Activated T-cell treated with anti-CD3 and anti-CD28 coated beads, Interleukin-2, amount 50 U/mL, for 48 hours (primary cell): Measurements from ENCODE around the gene EFNA1.

ENCODE experiments used
- DNase-seq, 2 experiments: peaks; one replicate each; pipeline ENCODE4 v3.0.0-alpha.2; 2020

Gene EFNA1, protein sequence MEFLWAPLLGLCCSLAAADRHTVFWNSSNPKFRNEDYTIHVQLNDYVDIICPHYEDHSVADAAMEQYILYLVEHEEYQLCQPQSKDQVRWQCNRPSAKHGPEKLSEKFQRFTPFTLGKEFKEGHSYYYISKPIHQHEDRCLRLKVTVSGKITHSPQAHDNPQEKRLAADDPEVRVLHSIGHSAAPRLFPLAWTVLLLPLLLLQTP

DNA sequence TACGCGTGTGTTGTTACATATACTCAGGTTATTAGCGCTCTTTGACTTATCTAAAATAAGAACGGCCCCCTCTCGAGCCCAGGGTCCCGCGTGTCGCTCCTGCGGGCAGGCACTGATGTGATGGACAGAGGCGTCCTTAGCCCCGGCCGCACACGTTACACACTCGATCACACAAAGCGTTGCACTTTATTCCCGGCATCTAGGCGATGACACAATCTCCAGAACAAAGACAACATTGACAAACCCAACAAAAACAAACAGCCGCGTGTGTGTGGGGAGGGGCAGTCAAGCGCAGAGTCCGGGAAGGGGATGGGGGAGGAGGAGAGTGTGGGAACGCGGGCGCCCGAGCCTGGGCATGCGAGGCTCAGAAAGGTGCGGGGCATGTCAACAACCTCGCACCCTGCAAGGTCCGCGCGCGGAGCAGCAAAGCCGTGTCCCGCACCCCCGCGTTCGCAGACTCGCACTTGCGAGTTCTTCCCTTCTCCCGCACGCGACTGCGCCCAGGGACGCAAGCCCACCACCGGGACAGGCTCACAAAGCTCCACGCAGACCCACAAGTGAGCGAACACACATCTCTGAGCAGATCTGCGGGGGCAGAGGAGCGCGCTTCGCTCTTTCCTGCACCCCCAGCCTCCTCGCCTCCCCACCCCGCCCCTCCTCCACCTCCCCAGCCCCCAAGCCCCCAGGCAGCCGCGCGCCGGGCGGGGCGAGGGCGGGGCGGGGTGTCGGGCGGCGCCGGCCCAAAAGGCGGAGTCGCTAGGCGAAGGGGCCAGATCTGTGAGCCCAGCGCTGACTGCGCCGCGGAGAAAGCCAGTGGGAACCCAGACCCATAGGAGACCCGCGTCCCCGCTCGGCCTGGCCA is at the start of gene EFNA1:
EFNA1 (plus strand) TSS at position 772 of the 862 bp plus-strand sequence. CDS start 102 bp downstream, outside the sequence.
- peak; percentile 57 to 64 for DNase-seq

GRCh38 chr1:155078469-155079209 is 49.0 kb upstream of the EFNA1 start, which contains the start of gene EFNA3:
TSS of gene EFNA3 (plus strand) at chr1:155078837. CDS start at chr1:155078942, 105 bp downstream.
- DNase-seq, result peak; percentile 78 to 84

DNA sequence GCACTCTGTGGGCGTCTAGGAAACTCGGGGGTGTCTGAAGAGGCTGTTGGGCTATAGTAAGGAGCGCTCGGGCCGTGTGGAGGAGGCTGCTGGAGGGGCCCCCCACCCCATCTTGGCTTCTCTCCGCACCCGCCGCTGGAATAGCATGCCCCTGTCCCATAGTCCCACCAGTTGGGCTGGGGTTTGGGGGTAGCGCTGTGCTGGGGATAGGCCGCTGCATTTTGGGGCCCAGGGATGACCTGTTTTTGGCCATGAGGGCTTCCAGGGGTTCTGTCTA is 48.5 kb upstream of the EFNA1 start:
- DNase-seq, result peak in 1 of 2 experiments; percentile 42

- peak in 1 of 2 experiments; percentile 43 for DNase-seq
Measured at GRCh38 chr1:155079487-155080311, 48.0 kb upstream of the EFNA1 start.

DNA sequence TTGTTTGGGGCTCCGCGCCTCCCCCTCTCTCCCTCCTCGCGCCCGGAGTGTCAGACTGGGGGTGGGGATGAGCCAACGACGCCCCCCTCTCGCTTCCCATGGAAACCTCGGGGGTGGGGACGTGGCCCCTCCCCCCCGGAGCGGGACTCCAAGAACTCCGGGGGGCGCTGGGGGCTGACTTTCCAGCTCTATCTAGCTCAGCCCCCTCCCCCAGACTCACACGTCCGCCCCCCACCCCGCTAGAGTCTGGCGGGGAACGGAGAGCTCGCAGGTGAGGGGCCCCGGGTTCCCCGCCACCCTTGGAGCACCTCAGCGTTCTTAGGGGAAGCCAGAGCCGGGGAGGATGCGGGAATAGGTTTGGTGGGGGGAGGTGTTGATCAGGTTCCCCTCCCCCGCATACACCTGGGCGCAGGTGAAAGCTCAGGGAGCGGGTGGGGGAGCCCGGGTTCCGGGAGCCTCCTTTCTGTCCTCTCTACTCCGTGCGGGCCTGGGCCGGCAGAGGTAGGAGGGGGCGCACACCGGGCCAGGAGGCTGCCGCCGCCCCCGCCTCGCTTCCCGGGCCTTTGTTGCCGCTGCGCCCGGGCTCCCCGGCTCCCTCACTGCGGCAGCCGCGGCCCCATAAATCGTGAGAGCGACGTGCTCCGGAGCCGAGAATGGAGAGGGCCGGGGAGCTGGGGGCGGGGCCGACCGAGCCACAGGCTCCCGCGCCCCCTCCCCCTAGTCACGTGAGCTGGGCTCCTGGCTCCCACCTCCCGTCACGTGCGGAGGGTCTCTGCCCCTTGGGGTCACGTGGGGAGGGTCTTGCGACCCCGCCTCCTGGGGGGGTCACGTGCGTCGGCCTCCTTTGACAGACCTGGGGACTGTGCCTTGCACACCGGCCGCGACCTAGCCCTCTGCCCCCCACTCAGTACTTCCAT is 47.1 kb upstream of the EFNA1 start:
- DNase-seq, result peak in 1 of 2 experiments; percentile 58

DNA sequence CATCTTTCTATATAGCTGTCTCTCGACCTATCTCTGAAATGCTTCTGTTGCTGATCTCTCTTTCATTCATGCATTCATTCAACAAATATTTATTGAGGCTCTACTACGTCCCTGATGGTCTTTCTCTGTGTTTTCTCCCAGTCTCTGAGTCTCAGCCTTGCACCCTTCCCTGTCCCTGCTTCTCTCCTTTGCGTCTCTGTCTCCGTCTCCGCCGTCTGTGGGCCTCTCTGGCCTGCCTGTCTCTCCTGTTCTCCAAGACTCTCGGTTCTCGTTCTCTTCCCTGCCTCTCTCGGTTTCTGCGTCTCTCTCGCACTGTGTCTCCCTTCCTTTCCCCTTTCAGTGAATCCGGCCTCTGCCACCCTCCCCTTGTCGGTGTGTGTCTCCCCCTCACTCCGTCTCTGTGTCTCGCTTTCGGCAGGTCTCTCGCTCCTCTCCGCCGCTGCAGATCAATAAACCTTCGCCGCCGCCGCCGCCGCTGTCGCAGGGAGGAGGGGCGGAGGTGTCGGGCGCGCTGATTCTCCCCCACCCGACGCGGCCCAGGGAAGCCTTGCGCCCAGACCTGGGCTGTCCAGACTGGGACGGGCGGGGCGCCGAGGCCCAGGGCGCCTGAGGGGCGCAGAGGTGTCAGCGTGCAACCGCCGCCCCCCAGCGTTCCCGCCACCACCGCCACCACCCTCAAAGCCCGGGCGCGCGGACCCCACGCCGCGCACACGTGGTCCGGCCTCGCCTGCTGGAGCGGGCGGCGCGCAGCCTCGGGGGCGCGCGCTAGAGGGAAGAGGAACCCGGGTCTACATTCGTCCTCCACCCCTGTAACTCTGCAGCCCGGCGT is 46.0 kb upstream of the EFNA1 start:
- DNase-seq, result peak in 1 of 2 experiments; percentile 58

DNA sequence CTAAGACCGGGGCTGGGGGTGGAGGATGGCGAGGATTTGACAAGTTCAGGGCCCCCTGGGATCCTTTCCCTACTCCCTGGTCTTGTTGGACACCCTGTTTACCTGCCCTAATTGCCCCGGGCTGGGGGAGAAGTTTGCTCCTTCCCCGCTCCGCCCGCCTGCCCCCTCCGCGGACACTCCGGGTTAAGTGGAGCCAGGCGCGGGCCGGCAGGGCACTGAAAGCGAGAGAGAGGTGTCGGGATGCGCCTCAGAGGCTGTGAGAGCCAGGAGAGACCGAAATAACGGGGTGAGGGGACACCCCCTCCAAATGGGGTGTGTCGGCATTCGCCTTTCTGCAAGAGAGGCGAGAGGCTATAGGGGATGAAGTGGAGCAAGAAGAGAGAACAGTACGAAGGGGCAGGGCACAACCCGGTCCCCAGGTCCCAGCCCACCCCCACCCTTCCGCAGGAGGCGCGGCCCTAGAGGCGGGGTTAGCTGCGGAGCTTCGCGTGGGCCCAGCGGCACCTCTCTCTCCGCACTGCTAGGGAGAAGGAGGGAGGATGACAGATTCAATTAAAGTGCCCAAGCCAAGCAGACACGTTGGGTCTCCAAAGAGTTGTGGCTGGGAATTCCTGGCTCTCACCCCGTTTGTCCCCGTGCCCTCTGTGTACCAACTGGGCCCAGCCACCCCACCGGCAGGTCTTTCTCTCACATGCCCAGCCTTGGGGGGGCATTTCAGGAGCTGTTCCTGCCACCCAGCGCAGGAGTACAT is 45.2 kb upstream of the EFNA1 start:
- peak in 1 of 2 experiments; percentile 59 for DNase-seq

GRCh38 chr1:155083052-155083541 is 44.6 kb upstream of the EFNA1 start:
- no peak for DNase-seq

DNA sequence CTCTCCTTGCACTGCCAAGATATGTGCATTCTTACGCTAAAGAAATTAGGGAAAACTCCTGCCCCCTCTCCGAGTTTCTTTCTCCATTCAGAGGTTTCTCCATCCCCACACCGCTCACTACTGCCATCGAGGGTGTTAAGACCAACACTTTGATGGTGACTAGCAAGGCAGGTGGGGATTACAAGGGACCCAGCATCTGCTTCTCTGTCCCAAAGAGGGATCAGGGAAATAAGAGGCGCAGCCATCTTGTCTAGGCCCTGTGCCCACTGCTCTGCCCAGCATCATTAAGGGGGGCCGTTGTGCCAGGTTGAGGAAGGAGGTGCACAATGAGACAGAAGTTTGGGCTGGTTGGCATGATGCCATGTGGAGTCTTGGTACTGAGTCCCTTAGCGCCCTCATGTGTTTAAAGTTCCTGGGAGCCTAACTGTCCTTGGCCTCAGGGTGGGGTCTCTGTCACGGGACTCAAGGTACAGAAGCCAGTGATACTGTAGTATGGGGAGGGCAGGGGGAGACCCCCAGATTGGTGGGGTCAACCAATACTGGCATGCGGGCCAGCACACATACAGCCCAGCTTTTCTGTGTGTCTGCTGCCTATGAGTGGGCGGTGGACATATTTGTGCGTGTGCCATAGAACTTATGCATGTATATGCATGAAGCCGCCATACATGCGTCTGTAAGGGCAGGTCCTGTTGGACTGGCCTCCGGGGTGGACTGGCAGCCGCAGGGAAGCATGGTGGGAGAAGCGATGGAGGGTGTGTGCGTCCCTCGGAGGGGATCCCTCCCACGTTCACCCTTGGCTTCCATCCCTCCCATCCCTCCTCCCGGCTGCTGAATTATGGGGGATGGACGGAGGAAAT is 43.6 kb upstream of the EFNA1 start:
- peak; percentile 62 to 66 for DNase-seq

DNA sequence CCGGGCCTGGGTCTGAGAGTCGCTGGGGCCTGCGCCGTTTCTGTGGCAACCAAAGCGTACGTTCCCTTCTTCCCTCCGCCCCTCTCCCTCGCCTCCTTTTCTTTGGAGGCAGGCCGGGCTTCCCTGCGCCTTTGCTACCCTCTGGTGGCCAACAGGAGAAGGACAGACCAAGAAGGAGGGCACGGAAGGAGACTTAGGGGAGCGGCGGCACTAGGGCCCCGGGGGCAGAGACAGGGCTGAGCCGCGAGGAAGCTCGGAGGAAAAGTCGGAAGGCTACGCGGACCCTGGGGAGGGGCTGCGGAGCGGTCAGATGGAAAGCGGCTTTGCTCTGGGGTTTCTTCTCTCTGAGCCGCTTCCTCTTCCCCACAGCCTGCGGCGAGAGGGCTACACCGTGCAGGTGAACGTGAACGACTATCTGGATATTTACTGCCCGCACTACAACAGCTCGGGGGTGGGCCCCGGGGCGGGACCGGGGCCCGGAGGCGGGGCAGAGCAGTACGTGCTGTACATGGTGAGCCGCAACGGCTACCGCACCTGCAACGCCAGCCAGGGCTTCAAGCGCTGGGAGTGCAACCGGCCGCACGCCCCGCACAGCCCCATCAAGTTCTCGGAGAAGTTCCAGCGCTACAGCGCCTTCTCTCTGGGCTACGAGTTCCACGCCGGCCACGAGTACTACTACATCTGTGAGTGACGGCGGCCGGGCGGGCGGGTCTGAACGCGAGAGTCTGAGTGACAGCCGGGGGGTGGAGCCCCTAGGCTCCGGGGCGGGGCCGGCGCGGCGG is 42.8 kb upstream of the EFNA1 start:
- DNase-seq, result peak; percentile 96 to 97

DNA sequence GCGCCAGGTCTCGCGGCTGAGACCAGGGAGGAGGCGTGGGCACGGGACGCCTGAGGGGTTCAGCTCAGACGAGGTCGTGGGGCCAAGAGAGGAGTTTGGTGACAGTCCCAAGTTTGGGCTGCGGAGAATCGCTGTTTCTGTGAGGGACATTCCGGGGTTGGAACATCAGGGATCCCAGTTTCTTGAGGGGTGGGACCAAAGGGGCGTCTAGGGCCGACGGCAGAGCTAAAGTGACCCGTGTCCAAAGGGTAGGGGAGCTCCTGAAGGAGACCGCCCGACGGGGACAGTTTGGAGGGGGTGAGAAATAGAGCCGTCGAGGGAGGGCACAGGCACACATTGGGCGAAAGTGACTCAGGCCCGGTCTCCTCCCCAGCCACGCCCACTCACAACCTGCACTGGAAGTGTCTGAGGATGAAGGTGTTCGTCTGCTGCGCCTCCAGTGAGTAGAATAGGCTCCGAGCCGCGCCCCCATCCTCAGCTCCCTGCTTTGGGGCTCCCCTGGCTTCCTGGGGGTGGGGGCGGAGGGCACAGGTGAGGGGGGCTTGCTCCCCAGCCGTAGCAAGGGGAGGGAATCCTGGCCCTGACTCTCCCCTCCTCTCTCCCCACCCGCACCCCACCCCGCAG is 42.1 kb upstream of the EFNA1 start:
- peak; percentile 86 for DNase-seq

GRCh38 chr1:155086128-155086741 is 41.4 kb upstream of the EFNA1 start:
- DNase-seq, result peak; percentile 90 to 93

DNA sequence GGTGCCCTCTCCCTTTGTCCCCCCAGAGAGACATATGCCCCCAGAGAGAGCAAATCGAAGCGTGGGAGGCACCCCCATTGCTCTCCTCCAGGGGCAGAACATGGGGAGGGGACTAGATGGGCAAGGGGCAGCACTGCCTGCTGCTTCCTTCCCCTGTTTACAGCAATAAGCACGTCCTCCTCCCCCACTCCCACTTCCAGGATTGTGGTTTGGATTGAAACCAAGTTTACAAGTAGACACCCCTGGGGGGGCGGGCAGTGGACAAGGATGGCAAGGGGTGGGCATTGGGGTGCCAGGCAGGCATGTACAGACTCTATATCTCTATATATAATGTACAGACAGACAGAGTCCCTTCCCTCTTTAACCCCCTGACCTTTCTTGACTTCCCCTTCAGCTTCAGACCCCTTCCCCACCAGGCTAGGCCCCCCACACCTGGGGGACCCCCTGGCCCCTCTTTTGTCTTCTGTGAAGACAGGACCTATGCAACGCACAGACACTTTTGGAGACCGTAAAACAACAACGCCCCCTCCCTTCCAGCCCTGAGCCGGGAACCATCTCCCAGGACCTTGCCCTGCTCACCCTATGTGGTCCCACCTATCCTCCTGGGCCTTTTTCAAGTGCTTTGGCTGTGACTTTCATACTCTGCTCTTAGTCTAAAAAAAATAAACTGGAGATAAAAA is 40.7 kb upstream of the EFNA1 start:
- no peak for DNase-seq

DNA sequence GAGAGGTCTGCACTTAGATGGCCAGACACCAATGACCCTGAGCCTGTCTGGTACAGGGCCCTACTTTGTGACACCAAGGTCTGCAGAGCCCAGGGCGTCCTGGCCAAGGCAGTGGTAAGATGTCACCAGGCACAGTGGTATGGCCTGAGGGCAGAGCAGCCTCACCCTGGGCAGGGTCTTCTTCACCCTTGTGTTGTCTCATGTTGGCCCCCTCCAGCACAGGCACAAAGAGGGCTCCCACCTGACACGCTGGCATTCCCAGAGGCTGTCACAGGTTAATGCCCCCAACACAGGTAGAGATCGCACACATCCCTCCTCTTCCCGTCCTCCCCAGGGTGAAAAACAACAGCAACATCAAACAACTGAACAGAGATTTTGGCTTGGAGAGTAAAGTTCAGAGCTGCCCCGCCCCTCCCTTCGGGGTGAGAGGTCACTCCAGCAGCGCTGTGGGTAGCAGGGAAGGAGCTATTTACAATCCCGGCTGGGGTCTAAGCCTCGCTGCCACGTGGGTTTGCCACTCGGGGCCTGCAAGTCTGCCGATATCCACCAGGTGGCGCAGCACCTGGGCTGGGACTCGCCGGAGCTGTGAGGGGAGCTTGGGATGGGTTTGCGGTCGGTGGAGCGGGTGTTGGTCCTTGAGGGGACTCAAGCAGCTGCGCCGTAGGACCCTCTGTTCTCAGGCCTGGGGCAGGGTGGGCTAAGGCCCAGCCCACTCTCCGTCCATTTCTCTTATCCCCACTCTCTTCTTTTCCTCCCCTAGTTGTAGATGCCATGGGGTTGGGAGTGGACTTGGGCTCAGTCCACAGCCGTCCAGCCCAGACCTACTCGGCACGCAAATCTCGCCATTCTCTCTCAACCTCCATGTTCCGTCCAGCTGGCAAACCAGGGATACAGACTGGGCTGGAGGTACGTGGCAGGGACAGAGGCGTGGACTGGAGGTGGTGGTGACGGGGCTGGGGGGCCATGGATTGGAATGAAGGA is 36.3 kb upstream of the EFNA1 start:
- peak; percentile 90 to 92 for DNase-seq

- DNase-seq, result no peak
Measured at GRCh38 chr1:155092131-155092530, 35.5 kb upstream of the EFNA1 start.
